Esophagus squamous epithelium (tissue), 4 donors: Measurements from ENCODE around the gene IMPG1.

ENCODE experiments used
- POLR2A ChIP-seq, 4 donors: fragments of 450-650 bp; IDR thresholded peaks; one replicate each; pipeline ENCODE4 v1.6.1; 2017; ENCODE audit warnings: antibody characterized with exemption in 4 of 4, mild to moderate bottlenecking in 4 of 4, moderate library complexity in 3 of 4
- TF ChIP-seq, protein P1 (sequence below), 6 experiments: fragments of 450-650 bp in 4 of 6; fragments of 200-600 bp in 2 of 6; sonication (generic) in 2 of 6; IDR thresholded peaks; one replicate each; pipeline ENCODE4 v1.5.1; 2016 to 2019; ENCODE audit warnings: antibody characterized with exemption in 6 of 6, mild to moderate bottlenecking in 4 of 6, moderate library complexity in 4 of 6

DNA sequence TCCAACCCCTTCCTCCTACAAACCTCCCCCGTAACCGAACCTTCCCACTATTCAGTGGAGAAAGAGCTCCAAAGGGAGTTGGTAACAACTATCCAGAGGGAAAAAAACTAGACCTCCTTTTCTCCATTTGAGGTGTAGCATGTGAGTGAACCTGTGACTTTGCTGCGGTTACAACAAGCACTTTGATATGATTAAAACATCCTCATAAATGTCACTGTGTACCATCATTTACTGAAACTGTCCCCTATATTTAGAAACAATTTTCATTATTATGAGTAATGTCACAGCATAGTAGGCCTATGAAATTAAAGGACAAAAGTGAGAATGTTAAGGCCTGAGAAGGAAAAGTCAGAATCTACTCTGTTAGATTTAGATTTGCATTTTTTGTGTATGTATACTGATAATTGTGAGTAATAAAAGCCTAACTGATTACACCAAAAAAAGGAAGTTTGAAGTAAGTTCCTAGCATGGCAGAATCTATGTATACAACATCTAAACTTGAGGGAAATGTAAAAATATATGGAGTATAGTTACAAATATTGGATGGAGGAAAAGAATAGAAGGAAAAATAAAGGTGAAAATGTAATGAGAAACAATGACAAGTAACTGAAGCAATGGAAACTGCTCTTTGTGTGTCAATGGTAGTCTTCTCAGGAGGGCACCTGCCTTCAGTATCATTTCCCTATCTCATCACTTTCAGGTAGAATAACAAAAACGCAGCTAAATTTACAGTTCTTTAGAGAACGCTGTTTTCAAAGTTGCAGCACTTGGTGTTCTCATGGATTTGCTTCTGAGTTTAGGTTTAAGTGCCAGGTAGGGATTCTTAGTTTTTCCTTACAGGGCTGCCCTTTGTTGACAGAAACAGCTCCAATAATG is 145.9 kb downstream of the IMPG1 start:
- TF ChIP-seq, protein P1, sequence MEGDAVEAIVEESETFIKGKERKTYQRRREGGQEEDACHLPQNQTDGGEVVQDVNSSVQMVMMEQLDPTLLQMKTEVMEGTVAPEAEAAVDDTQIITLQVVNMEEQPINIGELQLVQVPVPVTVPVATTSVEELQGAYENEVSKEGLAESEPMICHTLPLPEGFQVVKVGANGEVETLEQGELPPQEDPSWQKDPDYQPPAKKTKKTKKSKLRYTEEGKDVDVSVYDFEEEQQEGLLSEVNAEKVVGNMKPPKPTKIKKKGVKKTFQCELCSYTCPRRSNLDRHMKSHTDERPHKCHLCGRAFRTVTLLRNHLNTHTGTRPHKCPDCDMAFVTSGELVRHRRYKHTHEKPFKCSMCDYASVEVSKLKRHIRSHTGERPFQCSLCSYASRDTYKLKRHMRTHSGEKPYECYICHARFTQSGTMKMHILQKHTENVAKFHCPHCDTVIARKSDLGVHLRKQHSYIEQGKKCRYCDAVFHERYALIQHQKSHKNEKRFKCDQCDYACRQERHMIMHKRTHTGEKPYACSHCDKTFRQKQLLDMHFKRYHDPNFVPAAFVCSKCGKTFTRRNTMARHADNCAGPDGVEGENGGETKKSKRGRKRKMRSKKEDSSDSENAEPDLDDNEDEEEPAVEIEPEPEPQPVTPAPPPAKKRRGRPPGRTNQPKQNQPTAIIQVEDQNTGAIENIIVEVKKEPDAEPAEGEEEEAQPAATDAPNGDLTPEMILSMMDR (IDR thresholded peaks at IDR 0.05) = no peak
- TF ChIP-seq POLR2A (IDR thresholded peaks at IDR 0.05) = no peak
